ENCODE data around the gene PDE6D.
A peak's percentile ranks its signal among the peaks of the same experiment; 100 is the strongest.

PDE6D gene

GRCh38 chr2:231704017-231704416 is 77.1 kb downstream of the PDE6D start:
- Histone ChIP-seq H3K4me3 (ENCODE audit: severe bottlenecking) (no peak overlapping the region), H3K36me3 (ENCODE audit: low read depth) (peaks cover 4% of the 10 kb centered on the region; the same call in 1 of the 2 replicates), H3K27ac (ENCODE audit: poor library complexity, severe bottlenecking) (no peak overlapping the region), H3K4me1 (ENCODE audit: insufficient read depth, poor library complexity, severe bottlenecking) (peaks cover 19% of the 10 kb centered on the region), H3K27me3 (ENCODE audit: insufficient read depth, poor library complexity, severe bottlenecking) (no peaks in the 10 kb centered on the region), H3K9me3 (ENCODE audit: severe bottlenecking) (no peaks in the 10 kb centered on the region)
- no peak for TF ChIP-seq CTCF (IDR thresholded peaks at IDR 0.05; ENCODE audit: poor library complexity, severe bottlenecking)
- DNase-seq (ENCODE audit: low spot score) = no peak
- ATAC-seq (ENCODE audit: low read depth) = no peak

GRCh38 chr2:231701456-231702373 is 79.4 kb downstream of the PDE6D start:
- DNase-seq (ENCODE audit: low spot score) (peak; percentile 93), ATAC-seq (ENCODE audit: low read depth) (peak; percentile 86)
- peak overlapping the region; percentile 7 for H3K4me3 ChIP-seq (ENCODE audit: severe bottlenecking)
- peaks cover 19% of the 10 kb centered on the region for H3K4me1 ChIP-seq (ENCODE audit: insufficient read depth, poor library complexity, severe bottlenecking)
- peak overlapping the region; percentile 75 for H3K27ac ChIP-seq (ENCODE audit: poor library complexity, severe bottlenecking)
- H3K27me3 ChIP-seq (ENCODE audit: insufficient read depth, poor library complexity, severe bottlenecking) = no peaks in the 10 kb centered on the region
- H3K36me3 ChIP-seq (ENCODE audit: low read depth) = no peaks in the 10 kb centered on the region
- no peak for TF ChIP-seq CTCF (IDR thresholded peaks at IDR 0.05; ENCODE audit: poor library complexity, severe bottlenecking)
- no peaks in the 10 kb centered on the region for H3K9me3 ChIP-seq (ENCODE audit: severe bottlenecking)

- Histone ChIP-seq H3K9me3 (ENCODE audit: severe bottlenecking) (no peaks in the 10 kb centered on the region), H3K36me3 (ENCODE audit: low read depth) (no peaks in the 10 kb centered on the region), H3K4me3 (ENCODE audit: severe bottlenecking) (no peak overlapping the region), H3K4me1 (ENCODE audit: insufficient read depth, poor library complexity, severe bottlenecking) (peaks cover 16% of the 10 kb centered on the region), H3K27me3 (ENCODE audit: insufficient read depth, poor library complexity, severe bottlenecking) (no peaks in the 10 kb centered on the region), H3K27ac (ENCODE audit: poor library complexity, severe bottlenecking) (no peak overlapping the region)
- TF ChIP-seq CTCF (IDR thresholded peaks at IDR 0.05; ENCODE audit: poor library complexity, severe bottlenecking) = no peak
- ATAC-seq (ENCODE audit: low read depth) (no peak), DNase-seq (ENCODE audit: low spot score) (no peak)
Observed at GRCh38 chr2:231699006-231699405, 82.1 kb downstream of the PDE6D start.

- Histone ChIP-seq H3K4me1 (ENCODE audit: insufficient read depth, poor library complexity, severe bottlenecking) (no peaks in the 10 kb centered on the region), H3K9me3 (ENCODE audit: severe bottlenecking) (no peaks in the 10 kb centered on the region), H3K27ac (ENCODE audit: poor library complexity, severe bottlenecking) (no peak overlapping the region), H3K4me3 (ENCODE audit: severe bottlenecking) (no peak overlapping the region), H3K27me3 (ENCODE audit: insufficient read depth, poor library complexity, severe bottlenecking) (no peaks in the 10 kb centered on the region), H3K36me3 (ENCODE audit: low read depth) (no peaks in the 10 kb centered on the region)
- TF ChIP-seq CTCF (IDR thresholded peaks at IDR 0.05; ENCODE audit: poor library complexity, severe bottlenecking) = no peak
- ATAC-seq (ENCODE audit: low read depth) (no peak), DNase-seq (ENCODE audit: low spot score) (no peak)
Observed at GRCh38 chr2:231696004-231696367, 85.1 kb downstream of the PDE6D start.

- Histone ChIP-seq H3K36me3 (ENCODE audit: low read depth) (no peaks in the 10 kb centered on the region), H3K4me1 (ENCODE audit: insufficient read depth, poor library complexity, severe bottlenecking) (no peaks in the 10 kb centered on the region), H3K4me3 (ENCODE audit: severe bottlenecking) (no peak overlapping the region), H3K27ac (ENCODE audit: poor library complexity, severe bottlenecking) (no peak overlapping the region), H3K9me3 (ENCODE audit: severe bottlenecking) (no peaks in the 10 kb centered on the region), H3K27me3 (ENCODE audit: insufficient read depth, poor library complexity, severe bottlenecking) (no peaks in the 10 kb centered on the region)
- DNase-seq (ENCODE audit: low spot score) = no peak
- no peak for ATAC-seq (ENCODE audit: low read depth)
- no peak for TF ChIP-seq CTCF (IDR thresholded peaks at IDR 0.05; ENCODE audit: poor library complexity, severe bottlenecking)
Observed at GRCh38 chr2:231693956-231694355, 87.1 kb downstream of the PDE6D start.

Data from RWPE2 (cell line).